Neural crest cell (in vitro differentiated cells): Measurements from ENCODE around the gene TYW1. TPM values are rescaled to one million over a fixed set of nuclear protein-coding genes. Genes with fewer than 3 reads are reported as not detected.
"Not testable (repeated sequence)": the region's sequence is repeated elsewhere in the genome, so short reads cannot be mapped to it uniquely, and the experiment has no call there.

ENCODE experiments used
- DNase-seq: peaks from one replicate; pipeline ENCODE4 v3.0.0; 2021; ENCODE audit warnings: low read depth, mixed read lengths, low spot score
- H3K27ac Mint-ChIP-seq: one replicate; pipeline ENCODE4 v1.8.0; 2021; ENCODE audit warnings: mild to moderate bottlenecking, mixed read lengths; ENCODE audit not compliant: unreplicated experiment
- H3K27me3 Mint-ChIP-seq: 2 replicates; pipeline ENCODE4 v1.8.0; 2021; ENCODE audit warnings: low read depth, mild to moderate bottlenecking, mixed read lengths
- H3K36me3 Mint-ChIP-seq: 2 replicates; pipeline ENCODE4 v1.8.0; 2021; ENCODE audit warnings: low read depth, mild to moderate bottlenecking, mixed read lengths
- H3K4me1 Mint-ChIP-seq: 2 replicates; pipeline ENCODE4 v1.8.0; 2021; ENCODE audit warnings: mixed read lengths
- H3K4me3 Mint-ChIP-seq: one replicate; pipeline ENCODE4 v1.8.0; 2021; ENCODE audit warnings: mild to moderate bottlenecking, mixed read lengths
- H3K9me3 Mint-ChIP-seq: 2 replicates; pipeline ENCODE4 v1.8.0; 2021; ENCODE audit warnings: mixed read lengths
- total RNA-seq: library from RNA; stranded (reverse); gene quantifications from 2 replicates; pipeline ENCODE4 v1.2.1, GENCODE V29; 2021
- TF ChIP-seq, protein P1 (sequence below): fragments of 200-600 bp; sonication (generic); conservative IDR thresholded peaks from 2 replicates; pipeline ENCODE4 v1.5.0; 2021; ENCODE audit warnings: antibody characterized with exemption, mild to moderate bottlenecking

The TYW1 gene
- total RNA-seq, 1 donor from 2014 or later = 19.3 TPM

DNA sequence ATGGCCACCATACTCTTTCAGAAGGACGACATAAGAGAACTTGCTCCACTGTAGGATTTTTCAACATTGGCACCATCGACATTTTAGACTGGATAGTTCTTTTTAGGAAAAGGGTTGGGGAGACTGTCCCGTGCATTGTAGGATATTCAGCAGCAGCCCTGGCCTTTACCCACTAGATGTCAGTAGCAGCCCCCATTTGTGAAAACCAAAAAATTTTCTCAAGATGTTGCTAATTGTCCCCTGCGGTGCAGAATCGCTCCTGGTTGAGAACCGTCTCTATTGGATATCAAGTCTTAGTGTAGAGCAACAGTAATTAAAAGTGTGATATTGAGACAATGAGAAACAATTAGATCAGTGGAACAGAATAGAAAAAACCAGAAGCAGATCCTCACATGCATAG, 180.1 kb downstream of the TYW1 start:
- H3K36me3 Mint-ChIP-seq, H3K4me3 Mint-ChIP-seq, H3K27me3 Mint-ChIP-seq, H3K9me3 Mint-ChIP-seq, DNase-seq, H3K27ac Mint-ChIP-seq, H3K4me1 Mint-ChIP-seq: not testable (repeated sequence)
- TF ChIP-seq, protein P1, sequence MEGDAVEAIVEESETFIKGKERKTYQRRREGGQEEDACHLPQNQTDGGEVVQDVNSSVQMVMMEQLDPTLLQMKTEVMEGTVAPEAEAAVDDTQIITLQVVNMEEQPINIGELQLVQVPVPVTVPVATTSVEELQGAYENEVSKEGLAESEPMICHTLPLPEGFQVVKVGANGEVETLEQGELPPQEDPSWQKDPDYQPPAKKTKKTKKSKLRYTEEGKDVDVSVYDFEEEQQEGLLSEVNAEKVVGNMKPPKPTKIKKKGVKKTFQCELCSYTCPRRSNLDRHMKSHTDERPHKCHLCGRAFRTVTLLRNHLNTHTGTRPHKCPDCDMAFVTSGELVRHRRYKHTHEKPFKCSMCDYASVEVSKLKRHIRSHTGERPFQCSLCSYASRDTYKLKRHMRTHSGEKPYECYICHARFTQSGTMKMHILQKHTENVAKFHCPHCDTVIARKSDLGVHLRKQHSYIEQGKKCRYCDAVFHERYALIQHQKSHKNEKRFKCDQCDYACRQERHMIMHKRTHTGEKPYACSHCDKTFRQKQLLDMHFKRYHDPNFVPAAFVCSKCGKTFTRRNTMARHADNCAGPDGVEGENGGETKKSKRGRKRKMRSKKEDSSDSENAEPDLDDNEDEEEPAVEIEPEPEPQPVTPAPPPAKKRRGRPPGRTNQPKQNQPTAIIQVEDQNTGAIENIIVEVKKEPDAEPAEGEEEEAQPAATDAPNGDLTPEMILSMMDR = peak; percentile 35

GRCh38 chr7:67178915-67179688, 182.5 kb downstream of the TYW1 start:
- not testable (repeated sequence) for H3K27me3 Mint-ChIP-seq, H3K9me3 Mint-ChIP-seq, H3K4me1 Mint-ChIP-seq, H3K4me3 Mint-ChIP-seq, H3K36me3 Mint-ChIP-seq, DNase-seq, H3K27ac Mint-ChIP-seq

DNA sequence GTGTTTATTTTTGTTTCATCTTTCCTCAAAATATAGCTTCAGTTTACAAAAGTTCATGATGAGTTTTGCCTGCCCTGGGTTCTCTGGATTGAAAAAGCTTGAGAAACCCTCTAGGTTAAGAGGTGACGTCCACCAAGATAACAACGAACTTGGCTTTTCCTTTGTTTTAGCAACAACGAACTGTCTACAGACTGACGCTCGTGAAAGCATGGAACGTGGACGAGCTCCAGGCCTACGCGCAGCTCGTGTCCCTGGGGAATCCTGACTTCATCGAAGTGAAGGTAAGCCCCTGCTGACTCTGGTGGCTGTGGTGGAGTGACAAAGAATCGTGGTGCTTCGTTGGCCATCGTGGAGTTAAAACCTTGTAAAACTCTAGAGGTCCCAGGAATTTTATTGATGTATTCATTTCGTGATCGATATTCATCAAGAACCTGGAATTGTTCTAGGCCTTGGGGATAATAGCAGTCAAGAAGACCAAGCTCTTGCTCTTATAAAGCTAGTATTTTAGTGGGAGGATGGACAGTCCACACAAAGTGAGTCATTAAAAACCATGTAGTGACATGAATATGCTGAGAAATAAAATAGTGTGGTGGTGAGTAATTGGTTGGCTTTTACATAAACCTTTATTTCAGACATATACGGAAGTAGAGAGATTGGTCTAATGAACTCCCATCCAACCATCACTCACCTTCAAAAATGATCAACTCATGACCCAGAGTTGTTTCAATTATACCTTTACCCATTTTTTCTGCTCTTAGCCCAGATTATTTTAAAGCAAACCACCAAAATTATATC, 186.5 kb downstream of the TYW1 start:
- not testable (repeated sequence) for H3K4me1 Mint-ChIP-seq, H3K9me3 Mint-ChIP-seq, DNase-seq, H3K27ac Mint-ChIP-seq, H3K4me3 Mint-ChIP-seq, H3K36me3 Mint-ChIP-seq, H3K27me3 Mint-ChIP-seq

DNA sequence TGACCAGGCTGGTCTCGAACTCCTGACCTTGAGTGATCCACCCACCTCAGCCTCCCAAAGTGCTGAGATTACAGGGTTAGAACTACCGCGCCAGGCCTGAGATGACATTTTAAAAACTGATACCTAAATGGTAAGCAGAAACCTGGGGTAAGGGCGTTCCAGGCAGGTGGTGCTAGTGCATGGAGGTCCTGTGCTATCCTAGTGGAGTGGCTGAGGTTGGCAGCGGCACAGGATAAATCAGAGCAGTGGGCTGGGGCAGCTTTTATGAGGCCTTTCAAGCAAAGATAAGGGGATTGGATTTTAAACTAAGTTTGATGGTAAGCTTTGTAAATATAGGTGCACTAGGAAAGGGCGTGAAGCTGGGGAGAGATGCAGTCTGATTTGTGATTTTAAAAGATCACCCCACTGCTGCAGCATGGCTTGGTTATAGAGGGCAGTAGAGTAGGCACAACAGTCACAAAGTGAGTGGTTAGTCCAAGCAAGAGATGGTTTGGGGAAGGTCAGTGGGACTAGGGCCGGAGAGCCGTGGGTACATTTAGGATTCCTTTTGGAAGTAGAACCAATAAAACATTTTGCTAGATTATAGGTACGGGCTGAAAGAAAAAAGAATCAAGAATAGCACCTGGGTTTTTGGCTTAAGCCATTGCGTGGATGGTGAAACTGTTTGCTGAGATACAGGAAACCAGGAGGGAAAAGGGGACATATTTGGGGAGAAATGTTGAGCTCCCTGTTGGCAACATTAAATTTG, 188.5 kb downstream of the TYW1 start:
- DNase-seq, H3K4me1 Mint-ChIP-seq, H3K9me3 Mint-ChIP-seq, H3K36me3 Mint-ChIP-seq, H3K27me3 Mint-ChIP-seq, H3K4me3 Mint-ChIP-seq: not testable (repeated sequence)
- H3K27ac Mint-ChIP-seq = peak overlapping the region; percentile 50

- H3K27me3 Mint-ChIP-seq, DNase-seq, H3K4me3 Mint-ChIP-seq, H3K27ac Mint-ChIP-seq, H3K36me3 Mint-ChIP-seq, H3K9me3 Mint-ChIP-seq: not testable (repeated sequence)
- peaks cover 13% of the 10 kb centered on the region for H3K4me1 Mint-ChIP-seq
Observed at GRCh38 chr7:67185660-67186129, 189.1 kb downstream of the TYW1 start.

DNA sequence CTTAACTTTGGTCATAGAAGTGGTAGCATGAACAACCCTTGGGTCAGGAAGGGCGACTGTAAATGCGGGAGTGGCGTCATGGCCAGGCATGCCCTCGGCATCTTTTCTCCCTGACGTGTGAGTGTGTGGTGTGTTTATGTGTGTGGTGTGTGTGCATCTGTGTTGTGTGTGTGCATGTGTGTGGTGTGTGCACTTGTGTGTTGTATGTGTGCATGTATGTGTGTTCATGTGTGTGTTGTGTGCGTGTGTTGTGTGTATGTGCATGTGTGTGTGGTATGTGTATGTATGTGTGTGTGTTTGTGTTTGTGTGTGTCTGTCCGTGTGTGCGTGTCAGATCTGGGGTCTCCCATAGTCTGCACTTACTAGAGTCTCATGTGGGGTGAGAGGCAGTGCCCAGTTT, 192.5 kb downstream of the TYW1 start:
- H3K4me3 Mint-ChIP-seq, H3K27me3 Mint-ChIP-seq, H3K9me3 Mint-ChIP-seq, H3K36me3 Mint-ChIP-seq, DNase-seq: not testable (repeated sequence)
- H3K27ac Mint-ChIP-seq = peak overlapping the region; percentile 38
- H3K4me1 Mint-ChIP-seq = peaks cover 19% of the 10 kb centered on the region

- H3K27ac Mint-ChIP-seq, H3K27me3 Mint-ChIP-seq, H3K36me3 Mint-ChIP-seq, DNase-seq, H3K4me3 Mint-ChIP-seq, H3K9me3 Mint-ChIP-seq: not testable (repeated sequence)
- H3K4me1 Mint-ChIP-seq = peaks cover 19% of the 10 kb centered on the region
Observed at GRCh38 chr7:67189801-67190465, 193.3 kb downstream of the TYW1 start.

DNA sequence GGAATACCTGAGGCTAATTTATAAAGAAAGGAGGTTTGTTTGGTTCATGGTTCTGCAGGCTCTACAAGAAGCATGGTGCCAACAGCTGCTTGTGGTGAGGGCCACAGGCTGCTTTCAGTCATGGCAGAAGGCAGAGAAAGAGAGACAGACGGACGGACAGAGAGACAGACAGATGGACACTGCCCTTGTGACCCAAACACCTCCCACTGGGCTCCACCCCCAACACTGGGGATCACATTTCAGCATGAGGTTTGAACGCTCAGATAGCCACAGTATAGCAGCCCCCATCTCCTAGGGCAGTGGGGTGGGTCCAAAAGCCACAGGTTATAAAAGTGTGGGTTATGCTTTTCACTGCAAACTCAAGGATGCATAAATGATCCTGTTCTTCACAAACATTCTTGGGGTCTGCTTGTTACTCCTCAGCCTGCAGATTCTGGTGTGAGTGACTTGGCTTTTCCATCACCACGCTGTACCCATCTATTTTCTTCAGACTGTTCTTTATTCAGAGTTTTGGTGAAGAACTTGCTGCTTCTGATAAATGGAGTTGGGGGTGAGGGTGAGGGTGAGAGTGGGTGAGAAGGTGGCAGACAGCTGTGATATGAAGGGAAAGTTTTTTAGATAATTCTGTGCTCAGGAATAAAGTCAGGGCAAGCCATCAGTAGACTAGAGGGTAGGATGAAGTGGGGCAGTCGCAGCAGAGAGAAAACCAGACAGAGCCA, 194.5 kb downstream of the TYW1 start:
- not testable (repeated sequence) for H3K27me3 Mint-ChIP-seq, H3K36me3 Mint-ChIP-seq, DNase-seq, H3K9me3 Mint-ChIP-seq, H3K4me3 Mint-ChIP-seq
- H3K4me1 Mint-ChIP-seq = peaks cover 19% of the 10 kb centered on the region
- H3K27ac Mint-ChIP-seq = peak overlapping the region; percentile 93

DNA sequence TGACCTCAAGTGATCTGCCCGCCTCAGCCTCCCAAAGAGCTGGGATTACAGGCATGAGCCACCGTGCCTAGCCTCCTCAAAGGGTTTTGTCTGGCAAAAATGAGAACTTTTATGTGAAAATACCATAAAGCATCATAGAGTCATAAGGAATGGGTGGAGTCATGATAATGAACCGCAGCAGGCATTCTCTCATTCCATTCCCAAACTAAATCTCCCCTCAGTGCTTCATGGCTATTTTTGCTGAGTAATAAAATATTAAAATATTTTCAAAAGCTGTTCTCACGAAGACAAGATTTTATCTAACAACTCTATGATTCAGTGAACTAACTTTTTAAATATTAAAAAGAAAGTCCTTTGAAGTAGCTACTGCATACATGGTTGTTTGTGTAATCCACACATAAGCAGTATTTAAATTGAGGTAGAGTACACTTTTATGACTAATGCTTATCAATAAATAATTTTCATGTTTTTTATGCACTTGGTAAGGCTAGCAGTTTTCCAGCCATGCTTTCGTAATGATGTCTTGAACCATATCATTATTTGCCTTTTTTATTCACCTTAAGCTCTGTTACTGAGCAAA, 195.6 kb downstream of the TYW1 start:
- H3K27me3 Mint-ChIP-seq, H3K9me3 Mint-ChIP-seq, DNase-seq, H3K4me3 Mint-ChIP-seq: not testable (repeated sequence)
- Mint-ChIP-seq H3K4me1 (peaks cover 19% of the 10 kb centered on the region), H3K27ac (peak overlapping the region; percentile 51), H3K36me3 (peaks cover 13% of the 10 kb centered on the region)

GRCh38 chr7:67192889-67193613, 196.4 kb downstream of the TYW1 start:
- H3K4me3 Mint-ChIP-seq = not testable (repeated sequence)

More at GRCh38 chr7:67192889-67193613, 196.4 kb downstream of the TYW1 start:
- Mint-ChIP-seq H3K4me1 (peaks cover 19% of the 10 kb centered on the region), H3K36me3 (peaks cover 13% of the 10 kb centered on the region)
- H3K9me3 Mint-ChIP-seq, H3K27me3 Mint-ChIP-seq, DNase-seq, H3K27ac Mint-ChIP-seq: not testable (repeated sequence)
